ENCODE results near the gene CNIH4. TPM values are rescaled to one million over a fixed set of nuclear protein-coding genes. Genes with fewer than 3 reads are reported as not detected.

Gene CNIH4
- total and polyA plus RNA-seq, 10 of the 15 experiments (the other 5 are each of a cell fraction or from before 2014, with no cell fraction given) = 23.2 to 173 (median 51.4) TPM

- Histone ChIP-seq H3K27me3 (replicated peaks in 1 of 2; ENCODE audit: control insufficient read depth in 2 of 2, insufficient read depth in 2 of 2, low read length in 1 of 2) (no peaks in the 10 kb centered on the region), H3K27ac (ENCODE audit: control insufficient read depth, insufficient read depth) (no peak overlapping the region), H3K9ac (ENCODE audit: control insufficient read depth, insufficient read depth, low read length) (no peak overlapping the region), H3K9me3 (replicated peaks; ENCODE audit: control insufficient read depth, insufficient read depth, low read length) (no peaks in the 10 kb centered on the region), H3K4me3 (no peak overlapping the region), H3K79me2 (ENCODE audit: control insufficient read depth, insufficient read depth, low read length) (no peaks in the 10 kb centered on the region), H2AFZ (ENCODE audit: control insufficient read depth, low read depth, low read length) (no peak overlapping the region), H4K20me1 (ENCODE audit: control insufficient read depth, insufficient read depth) (no peaks in the 10 kb centered on the region), H3K36me3 (ENCODE audit: control insufficient read depth in 2 of 2, insufficient read depth in 2 of 2, low read length in 1 of 2) (peaks cover 4 to 11% of the 10 kb centered on the region in 2 experiments), H3K4me2 (ENCODE audit: control insufficient read depth, insufficient read depth) (no peak overlapping the region), H3K4me1 (ENCODE audit: control insufficient read depth, insufficient read depth, low read length) (no peaks in the 10 kb centered on the region)
- DNase-seq (ENCODE audit: low read depth, low spot score) (no peak), FAIRE-seq (no peak), ATAC-seq (no peak)
- WGBS (ENCODE audit: insufficient coverage, insufficient replicate concordance, low lambda C conversion rate, missing lambda C conversion rate) = 96% methylated on average over 3 of the region's 3 CpGs
- ChIA-PET CTCF (no interaction called here), SMC1A (ENCODE audit: uncharacterized antibody, unreplicated experiment) (no interaction called here), RAD21 (ENCODE audit: unreplicated experiment) (no interaction called here), POLR2A (interaction anchor here (0.6 kb wide), 5 partner anchors 8 to 156 kb away, joined by 3 to 6 read pairs (median 4); no protein-coding TSS in a partner anchor)
- TF ChIP-seq RB1 (IDR thresholded peaks at IDR 0.05; ENCODE audit: borderline replicate concordance) (no peak), POLR2AphosphoS2 (IDR thresholded peaks at IDR 0.05; ENCODE audit: low read depth, low read length) (no peak), SPI1 (IDR thresholded peaks at IDR 0.05; ENCODE audit: borderline replicate concordance, insufficient read depth, low read depth, low read length) (no peak), NFIC (IDR thresholded peaks at IDR 0.05; ENCODE audit: low read depth, low read length) (no peak), WRNIP1 (IDR thresholded peaks at IDR 0.05; ENCODE audit: borderline replicate concordance, low read depth, low read length) (no peak), DPF2 (IDR thresholded peaks at IDR 0.05) (no peak), ETV6 (conservative IDR thresholded peaks at IDR 0.05 in 1 of 2, IDR thresholded peaks at IDR 0.05 in 1 of 2; ENCODE audit: borderline replicate concordance in 1 of 2, low read depth in 1 of 2) (no peak), ZNF687 (IDR thresholded peaks at IDR 0.05) (no peak), FOS (IDR thresholded peaks at IDR 0.05; ENCODE audit: borderline replicate concordance, extremely low read depth, insufficient read length) (no peak), PML (IDR thresholded peaks at IDR 0.05; ENCODE audit: low read length) (no peak), SMC3 (IDR thresholded peaks at IDR 0.05; ENCODE audit: borderline replicate concordance, low read length) (no peak), FOXK2 (IDR thresholded peaks at IDR 0.05) (no peak), YY1 (IDR thresholded peaks at IDR 0.05; ENCODE audit: low read depth, low read length) (no peak)
- TF ChIP-seq, protein P1, sequence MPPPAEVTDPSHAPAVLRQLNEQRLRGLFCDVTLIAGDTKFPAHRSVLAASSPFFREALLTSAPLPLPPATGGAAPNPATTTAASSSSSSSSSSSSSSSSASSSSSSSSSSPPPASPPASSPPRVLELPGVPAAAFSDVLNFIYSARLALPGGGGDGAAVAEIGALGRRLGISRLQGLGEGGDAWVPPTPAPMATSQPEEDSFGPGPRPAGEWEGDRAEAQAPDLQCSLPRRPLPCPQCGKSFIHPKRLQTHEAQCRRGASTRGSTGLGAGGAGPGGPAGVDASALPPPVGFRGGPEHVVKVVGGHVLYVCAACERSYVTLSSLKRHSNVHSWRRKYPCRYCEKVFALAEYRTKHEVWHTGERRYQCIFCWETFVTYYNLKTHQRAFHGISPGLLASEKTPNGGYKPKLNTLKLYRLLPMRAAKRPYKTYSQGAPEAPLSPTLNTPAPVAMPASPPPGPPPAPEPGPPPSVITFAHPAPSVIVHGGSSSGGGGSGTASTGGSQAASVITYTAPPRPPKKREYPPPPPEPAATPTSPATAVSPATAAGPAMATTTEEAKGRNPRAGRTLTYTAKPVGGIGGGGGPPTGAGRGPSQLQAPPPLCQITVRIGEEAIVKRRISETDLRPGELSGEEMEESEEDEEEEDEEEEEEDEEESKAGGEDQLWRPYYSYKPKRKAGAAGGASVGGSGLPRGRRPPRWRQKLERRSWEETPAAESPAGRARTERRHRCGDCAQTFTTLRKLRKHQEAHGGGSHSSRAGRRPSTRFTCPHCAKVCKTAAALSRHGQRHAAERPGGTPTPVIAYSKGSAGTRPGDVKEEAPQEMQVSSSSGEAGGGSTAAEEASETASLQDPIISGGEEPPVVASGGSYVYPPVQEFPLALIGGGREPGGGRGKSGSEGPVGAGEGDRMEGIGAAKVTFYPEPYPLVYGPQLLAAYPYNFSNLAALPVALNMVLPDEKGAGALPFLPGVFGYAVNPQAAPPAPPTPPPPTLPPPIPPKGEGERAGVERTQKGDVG (CRISPR knock-in tag; IDR thresholded peaks at IDR 0.05) = no peak
- in situ Hi-C loops (cut with MboI) (no loop called here), intact Hi-C loops (cut with micrococcal nuclease; ENCODE audit: unreplicated experiment) (no loop called here)
- no TSS peak for BruUV-seq (replicated peaks)
Measured at GRCh38 chr1:224308064-224308463, 48.6 kb upstream of the CNIH4 start.
